H1 (cell line): ENCODE data around the gene SH3PXD2A. TPM values are rescaled to one million over a fixed set of nuclear protein-coding genes. Genes with fewer than 3 reads are reported as not detected.

ENCODE experiments used
- polyA plus RNA-seq, 7 experiments: library from polyadenylated mRNA; depleted of rRNA in 3 of 7; stranded (reverse) in 5 of 7; unstranded in 2 of 7; fragments of >200 nt in 5 of 7; fragments of 200-250 nt in 2 of 7; gene quantifications; 1 replicate in 5 of 7; 2 replicates in 1 of 7; 4 replicates in 1 of 7; pipeline versions ENCODE4 v1.2.1 to v1.2.3, GENCODE V29; 2011 to 2013; ENCODE audit warnings: missing spikeins in 2 of 7, mixed read lengths in 2 of 7
- total RNA-seq: library from RNA; stranded (reverse); fragmentation: NEBNext Ultra II Directional; extraction: Animal tissue kit (Norgen Biotek cat#: 25700); gene quantifications from 2 replicates; pipeline ENCODE4 v1.2.1, GENCODE V29; 2021
- TF ChIP-seq, protein P1 (sequence below), 3 experiments: IDR thresholded peaks; 1 replicate in 2 of 3; 2 replicates in 1 of 3; pipeline versions ENCODE4 v1.5.1 to v1.6.1; 2011; ENCODE audit warnings: low read length in 3 of 3, mild to moderate bottlenecking in 3 of 3, inconsistent platforms in 2 of 3, low read depth in 1 of 3, moderate library complexity in 1 of 3; ENCODE audit not compliant: insufficient read depth in 1 of 3; ENCODE audit errors: control extremely low read depth in 1 of 3

Gene SH3PXD2A
- total and polyA plus RNA-seq, 2 of the 8 experiments (the other 6 are each of a cell fraction or from before 2014, with no cell fraction given): 5.4 to 16.3 TPM

GRCh38 chr10:103600956-103601569, 254.3 kb downstream of the SH3PXD2A start (continued):
- TF ChIP-seq, protein P1, sequence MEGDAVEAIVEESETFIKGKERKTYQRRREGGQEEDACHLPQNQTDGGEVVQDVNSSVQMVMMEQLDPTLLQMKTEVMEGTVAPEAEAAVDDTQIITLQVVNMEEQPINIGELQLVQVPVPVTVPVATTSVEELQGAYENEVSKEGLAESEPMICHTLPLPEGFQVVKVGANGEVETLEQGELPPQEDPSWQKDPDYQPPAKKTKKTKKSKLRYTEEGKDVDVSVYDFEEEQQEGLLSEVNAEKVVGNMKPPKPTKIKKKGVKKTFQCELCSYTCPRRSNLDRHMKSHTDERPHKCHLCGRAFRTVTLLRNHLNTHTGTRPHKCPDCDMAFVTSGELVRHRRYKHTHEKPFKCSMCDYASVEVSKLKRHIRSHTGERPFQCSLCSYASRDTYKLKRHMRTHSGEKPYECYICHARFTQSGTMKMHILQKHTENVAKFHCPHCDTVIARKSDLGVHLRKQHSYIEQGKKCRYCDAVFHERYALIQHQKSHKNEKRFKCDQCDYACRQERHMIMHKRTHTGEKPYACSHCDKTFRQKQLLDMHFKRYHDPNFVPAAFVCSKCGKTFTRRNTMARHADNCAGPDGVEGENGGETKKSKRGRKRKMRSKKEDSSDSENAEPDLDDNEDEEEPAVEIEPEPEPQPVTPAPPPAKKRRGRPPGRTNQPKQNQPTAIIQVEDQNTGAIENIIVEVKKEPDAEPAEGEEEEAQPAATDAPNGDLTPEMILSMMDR (IDR thresholded peaks at IDR 0.05; ENCODE audit: control extremely low read depth in 1 of 3, insufficient read depth in 1 of 3, low read depth in 1 of 3, low read length in 3 of 3): no peak
